ENCODE measurements around the gene EPB41L5. TPM values are rescaled to one million over a fixed set of nuclear protein-coding genes. Genes with fewer than 3 reads are reported as not detected.
A peak's percentile ranks its signal among the peaks of the same experiment; 100 is the strongest.

Gene EPB41L5
- total RNA-seq, 1 experiment from 2014 or later: 25.9 TPM

DNA sequence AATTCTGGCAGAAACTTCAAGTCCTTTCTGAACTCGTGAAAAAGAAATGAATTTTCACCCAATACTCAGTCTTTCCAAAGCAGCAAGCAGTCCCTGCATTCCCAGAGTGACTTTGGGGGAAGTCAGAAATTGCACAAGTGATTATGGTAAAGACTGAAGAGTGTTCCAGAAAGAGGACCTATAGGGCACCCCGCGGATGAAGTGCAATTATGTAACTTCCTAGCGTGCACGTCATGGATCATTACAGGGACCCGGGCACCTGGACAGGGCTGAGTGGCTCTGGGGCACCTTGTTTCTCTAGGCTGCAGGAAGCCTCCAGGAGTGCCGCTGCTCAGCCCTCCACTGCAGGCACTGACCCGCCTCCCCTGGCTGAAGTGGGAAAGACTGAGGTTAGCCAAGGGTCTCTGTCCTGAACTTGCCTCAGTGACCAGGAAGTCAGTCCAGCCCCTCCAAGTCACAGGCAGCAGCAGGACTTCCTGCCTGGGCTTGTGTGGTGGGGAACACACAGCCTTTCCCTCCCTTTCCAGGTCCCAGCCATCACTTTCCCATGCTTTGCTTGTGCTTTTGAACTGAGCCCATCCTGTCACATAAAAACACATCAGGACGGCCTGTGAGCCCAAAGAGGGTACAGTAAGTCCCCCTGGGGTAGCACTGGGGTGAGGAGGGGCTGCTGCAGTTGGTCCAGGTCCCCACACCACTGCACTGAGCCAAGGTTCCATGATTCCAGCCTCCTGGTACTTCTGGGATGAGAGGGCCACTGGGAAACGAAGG lies 190.6 kb downstream of the EPB41L5 start:
- Histone ChIP-seq H3K4me1 (no peaks in the 10 kb centered on the region), H3K36me3 (no peaks in the 10 kb centered on the region), H3K4me3 (no peak overlapping the region), H3K9me3 (replicated peaks) (no peaks in the 10 kb centered on the region), H3K27ac (no peak overlapping the region), H3K27me3 (no peaks in the 10 kb centered on the region)
- no peak for DNase-seq

DNA sequence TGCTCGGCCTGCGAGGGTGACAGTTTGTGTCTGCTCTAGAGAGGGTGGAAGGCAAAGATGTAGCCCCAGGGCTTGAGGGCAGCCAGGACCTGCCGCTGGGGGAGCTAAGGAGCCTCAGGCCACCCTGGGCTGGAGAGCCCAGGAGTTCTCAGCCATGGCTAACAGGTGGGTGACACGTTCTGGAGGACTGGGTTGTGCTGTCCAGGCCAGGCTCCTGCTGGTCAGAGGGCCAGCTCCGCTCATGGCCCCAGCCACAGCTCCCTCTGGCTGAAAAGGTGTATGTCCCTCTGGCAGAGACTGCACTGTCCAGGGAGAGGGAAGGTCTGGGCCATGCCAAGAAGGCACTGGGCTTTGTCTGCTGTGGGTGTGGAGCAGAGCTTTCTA lies 191.1 kb downstream of the EPB41L5 start:
- Histone ChIP-seq H3K27ac (no peak overlapping the region), H3K4me3 (no peak overlapping the region), H3K9me3 (replicated peaks) (no peaks in the 10 kb centered on the region), H3K27me3 (no peaks in the 10 kb centered on the region), H3K36me3 (no peaks in the 10 kb centered on the region), H3K4me1 (no peaks in the 10 kb centered on the region)
- DNase-seq: peak in 1 of 2 experiments; percentile 27

DNA sequence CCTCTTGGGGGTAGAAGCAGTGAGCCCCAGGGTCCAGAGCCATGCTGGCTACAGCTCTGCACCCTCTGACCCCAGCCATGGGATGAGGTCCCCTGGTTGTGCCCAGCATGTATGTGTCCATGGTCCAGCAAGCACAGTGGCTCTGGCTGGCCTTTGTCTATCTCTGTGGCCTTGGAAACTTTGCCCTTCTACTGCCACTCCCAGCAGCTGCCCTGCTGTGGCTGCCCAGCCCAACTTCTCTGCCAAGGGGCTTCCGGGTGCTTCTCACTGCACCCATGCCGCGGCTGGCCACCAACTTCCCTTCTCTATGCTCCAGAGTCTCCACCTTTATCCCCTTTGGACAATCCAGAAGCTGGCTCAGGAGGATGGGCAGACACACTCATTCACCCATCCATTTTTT lies 191.5 kb downstream of the EPB41L5 start:
- Histone ChIP-seq H3K4me3 (no peak overlapping the region), H3K36me3 (no peaks in the 10 kb centered on the region), H3K27me3 (no peaks in the 10 kb centered on the region), H3K27ac (no peak overlapping the region), H3K9me3 (replicated peaks) (no peaks in the 10 kb centered on the region), H3K4me1 (no peaks in the 10 kb centered on the region)
- no peak for DNase-seq

DNA sequence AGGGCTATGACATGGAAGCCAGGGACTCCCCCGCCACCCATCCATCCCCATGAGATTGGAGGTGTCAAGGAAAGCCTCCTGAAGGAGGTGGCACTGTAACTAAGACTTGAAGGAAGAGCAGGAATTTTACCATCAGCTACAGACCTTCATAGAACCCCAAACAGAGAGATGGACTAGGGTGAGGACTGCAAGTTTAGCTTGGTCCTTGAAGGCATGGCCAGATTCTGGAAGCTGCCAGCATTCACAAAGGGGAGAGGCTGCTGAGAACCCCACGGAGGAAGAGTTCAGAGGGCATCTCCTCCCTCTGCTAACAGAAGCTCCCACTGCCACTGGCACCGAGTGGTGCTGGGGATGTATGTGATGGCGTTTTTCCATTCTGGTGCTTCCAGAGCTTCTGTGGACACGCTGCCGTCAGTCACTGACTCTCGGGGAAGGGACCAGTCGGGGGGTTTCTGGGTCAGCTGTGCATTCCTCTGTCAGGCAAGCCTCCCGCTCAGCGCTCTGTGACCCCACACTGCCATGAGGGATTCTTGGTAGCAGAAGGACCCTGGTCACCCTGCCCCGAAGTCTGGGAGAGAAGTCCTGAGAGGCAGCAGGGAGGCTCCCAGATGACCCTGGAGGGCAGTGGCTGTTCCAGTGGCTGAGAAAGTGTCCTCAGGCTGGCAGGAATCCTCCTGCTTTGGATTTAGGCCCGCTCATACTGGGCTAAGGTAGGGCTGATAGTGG lies 192.2 kb downstream of the EPB41L5 start:
- Histone ChIP-seq H3K36me3 (no peaks in the 10 kb centered on the region), H3K27ac (no peak overlapping the region), H3K9me3 (replicated peaks) (no peaks in the 10 kb centered on the region), H3K4me3 (no peak overlapping the region), H3K4me1 (no peaks in the 10 kb centered on the region), H3K27me3 (no peaks in the 10 kb centered on the region)
- DNase-seq: no peak

DNA sequence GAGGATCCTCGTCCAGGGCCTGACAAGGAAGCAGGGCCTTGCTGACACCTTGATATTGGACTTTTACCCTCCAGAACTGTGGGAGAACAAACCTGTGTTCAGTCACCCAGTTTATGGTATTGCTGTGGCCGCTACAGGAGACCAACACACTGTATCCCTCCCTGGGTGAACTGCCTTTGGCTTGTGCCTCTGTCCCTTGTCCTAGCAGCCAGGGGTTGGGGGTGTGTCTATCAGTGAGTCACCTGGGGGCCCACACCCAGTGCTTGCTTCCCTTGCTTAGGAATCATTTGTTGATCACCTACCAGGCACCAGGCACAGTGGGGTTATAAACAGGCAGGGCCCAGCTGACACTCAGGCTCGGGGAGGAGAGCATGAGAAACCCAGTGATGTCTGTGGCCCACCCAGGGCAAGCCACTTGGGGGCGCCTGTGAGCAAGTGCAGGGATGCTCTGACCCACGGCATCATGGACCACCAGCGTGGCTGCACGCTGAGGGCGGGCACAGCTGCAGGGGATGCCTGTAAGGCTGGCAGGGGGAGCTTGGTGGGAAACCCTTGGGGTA lies 193.2 kb downstream of the EPB41L5 start:
- Histone ChIP-seq H3K27ac (no peak overlapping the region), H3K4me3 (no peak overlapping the region)
- DNase-seq: peak; percentile 49 to 70

DNA sequence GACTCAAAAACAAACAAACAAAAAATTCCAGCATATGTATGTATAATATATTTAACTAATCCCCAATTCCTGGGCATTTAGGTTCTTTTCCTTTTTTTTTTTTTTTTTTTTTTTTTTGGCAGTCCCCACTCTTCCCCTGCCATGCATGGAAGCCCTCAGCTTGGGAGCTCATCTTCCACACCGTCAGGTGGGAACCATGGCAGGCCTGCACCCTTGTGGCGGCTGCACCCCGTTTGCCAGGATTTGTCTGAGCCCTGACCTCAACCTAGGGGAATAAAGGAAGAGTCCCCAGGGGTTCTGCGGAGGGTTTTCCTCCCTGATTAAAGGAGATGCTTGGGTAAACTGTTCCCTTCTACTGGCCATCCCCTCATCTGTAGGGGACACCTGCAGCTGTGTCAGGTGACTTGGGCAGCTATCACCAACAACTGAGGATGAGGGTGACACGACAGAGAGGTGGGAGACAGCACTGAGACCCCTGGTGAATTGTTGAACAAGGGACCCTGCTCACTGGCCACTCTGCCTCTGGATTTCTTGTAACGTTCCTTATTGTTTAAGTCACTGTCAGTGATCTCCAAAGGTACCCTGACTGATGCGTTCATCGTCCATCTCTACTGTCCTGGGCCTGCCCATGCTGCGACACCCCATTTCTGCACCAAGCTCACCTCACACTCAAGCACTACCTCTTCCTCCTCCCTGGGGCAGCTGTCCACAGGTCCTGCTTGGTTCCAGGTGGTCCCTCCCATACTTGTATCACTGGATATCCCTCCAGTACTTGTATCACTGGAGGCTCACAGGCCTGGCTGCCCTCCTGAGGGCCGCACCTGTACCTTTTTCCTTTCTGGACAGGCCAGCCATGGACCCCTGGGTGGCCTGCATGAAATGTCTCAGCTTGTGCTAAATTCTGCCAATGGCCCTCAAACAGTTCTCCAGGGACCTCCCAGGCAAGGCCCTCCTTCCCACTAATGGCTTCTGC lies 195.8 kb downstream of the EPB41L5 start:
- Histone ChIP-seq H3K4me3 (no peak overlapping the region), H3K27ac (no peak overlapping the region), H3K4me1 (no peaks in the 10 kb centered on the region), H3K9me3 (replicated peaks) (no peaks in the 10 kb centered on the region), H3K27me3 (no peaks in the 10 kb centered on the region), H3K36me3 (no peaks in the 10 kb centered on the region)
- DNase-seq: no peak

More for the DNA sequence above, 193.2 kb downstream of the EPB41L5 start:
- H3K4me1 ChIP-seq: no peaks in the 10 kb centered on the region
- no peaks in the 10 kb centered on the region for H3K27me3 ChIP-seq
- no peaks in the 10 kb centered on the region for H3K36me3 ChIP-seq
- H3K9me3 ChIP-seq (replicated peaks): no peaks in the 10 kb centered on the region

DNA sequence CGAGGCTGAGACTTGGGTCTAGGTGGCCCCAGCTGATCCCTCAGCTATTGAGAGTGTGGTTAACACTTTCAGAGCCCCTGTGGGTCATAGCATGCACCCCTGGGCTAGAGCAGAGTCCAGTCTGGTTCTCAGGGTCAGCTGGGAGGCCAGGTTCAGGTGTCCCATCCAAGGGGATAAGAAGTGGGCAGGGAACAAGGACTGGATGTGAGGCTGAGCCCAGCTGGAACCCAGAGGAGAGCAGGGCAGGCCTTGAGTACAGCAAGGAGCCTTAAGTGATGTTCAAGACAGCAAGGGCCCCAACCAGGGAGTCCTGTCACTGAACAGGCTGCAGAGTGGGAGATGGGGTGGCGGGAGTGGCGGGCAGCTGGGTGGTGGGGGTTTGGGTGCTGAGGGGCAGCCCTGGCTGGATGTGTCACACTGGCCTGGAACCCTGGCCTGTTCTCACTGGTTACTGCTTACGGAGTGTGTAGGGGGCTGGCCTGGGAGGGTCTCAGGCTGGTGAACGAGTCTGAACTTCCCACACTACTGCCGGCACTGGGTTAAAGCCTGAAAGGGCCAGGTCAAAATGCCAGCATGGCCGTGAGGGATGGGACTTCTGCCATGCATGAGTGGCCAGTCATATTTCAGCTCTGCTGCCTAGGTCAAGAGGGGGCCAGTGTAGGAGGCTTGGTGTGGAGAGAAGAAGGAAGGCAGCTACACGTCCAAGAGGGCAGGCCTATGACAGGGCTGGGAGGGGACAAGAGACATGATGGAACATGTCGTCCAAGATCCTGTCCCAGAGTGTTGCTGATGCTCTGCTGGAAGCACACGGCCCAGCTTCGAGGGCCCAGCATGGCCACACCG lies 196.8 kb downstream of the EPB41L5 start:
- no peak overlapping the region for H3K27ac ChIP-seq
- no peaks in the 10 kb centered on the region for H3K27me3 ChIP-seq
- H3K9me3 ChIP-seq (replicated peaks): no peaks in the 10 kb centered on the region
- no peak overlapping the region for H3K4me3 ChIP-seq
- DNase-seq: no peak
- H3K36me3 ChIP-seq: no peaks in the 10 kb centered on the region
- H3K4me1 ChIP-seq: no peaks in the 10 kb centered on the region

DNA sequence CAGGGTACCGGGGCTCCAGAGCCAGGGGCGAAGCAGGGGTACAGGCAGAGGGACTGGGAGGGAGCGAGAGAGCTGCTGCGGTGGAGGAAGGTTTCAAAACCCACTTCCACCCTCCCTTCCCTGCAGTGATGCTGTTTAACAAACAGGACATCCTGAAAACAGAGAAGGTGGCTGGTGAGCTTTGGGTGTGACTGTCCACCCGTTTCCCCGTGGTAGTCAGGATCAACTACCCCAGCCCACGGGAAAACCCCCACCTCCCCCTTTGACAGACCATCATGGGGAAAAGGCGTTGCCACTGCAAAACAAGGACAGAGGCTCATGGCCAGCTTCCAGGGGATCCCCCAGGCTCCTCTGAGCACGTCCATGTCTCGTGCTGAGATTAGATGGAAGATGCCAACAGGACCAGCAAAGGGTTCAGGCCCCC lies 197.4 kb downstream of the EPB41L5 start:
- Histone ChIP-seq H3K4me1 (no peaks in the 10 kb centered on the region), H3K36me3 (no peaks in the 10 kb centered on the region), H3K4me3 (no peak overlapping the region), H3K27me3 (no peaks in the 10 kb centered on the region), H3K27ac (no peak overlapping the region), H3K9me3 (replicated peaks) (no peaks in the 10 kb centered on the region)
- DNase-seq: no peak

DNA sequence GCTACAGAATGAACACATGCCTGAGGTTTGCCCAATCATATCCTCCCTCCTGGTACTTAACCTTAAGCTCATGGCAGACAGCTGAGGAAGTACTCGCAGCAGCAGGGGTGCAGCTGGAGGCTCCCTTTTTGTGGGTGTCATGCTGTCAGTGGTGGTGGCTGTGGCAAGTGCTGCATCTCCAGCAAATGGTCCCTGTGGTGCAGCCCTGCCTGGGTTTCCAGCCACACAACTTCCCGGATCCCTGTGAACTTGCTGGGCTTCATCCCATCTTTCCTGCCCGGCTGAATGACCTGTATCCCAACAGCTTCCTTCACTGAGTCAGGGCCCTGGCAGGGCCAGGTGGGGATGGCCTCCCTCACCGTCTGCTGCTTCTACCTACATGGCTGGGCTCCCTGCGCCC lies 205.3 kb downstream of the EPB41L5 start:
- DNase-seq: no peak
- H3K27ac ChIP-seq: no peak overlapping the region
- no peaks in the 10 kb centered on the region for H3K36me3 ChIP-seq
- no peaks in the 10 kb centered on the region for H3K27me3 ChIP-seq
- H3K9me3 ChIP-seq (replicated peaks): no peaks in the 10 kb centered on the region
- no peak overlapping the region for H3K4me3 ChIP-seq
- no peaks in the 10 kb centered on the region for H3K4me1 ChIP-seq

DNA sequence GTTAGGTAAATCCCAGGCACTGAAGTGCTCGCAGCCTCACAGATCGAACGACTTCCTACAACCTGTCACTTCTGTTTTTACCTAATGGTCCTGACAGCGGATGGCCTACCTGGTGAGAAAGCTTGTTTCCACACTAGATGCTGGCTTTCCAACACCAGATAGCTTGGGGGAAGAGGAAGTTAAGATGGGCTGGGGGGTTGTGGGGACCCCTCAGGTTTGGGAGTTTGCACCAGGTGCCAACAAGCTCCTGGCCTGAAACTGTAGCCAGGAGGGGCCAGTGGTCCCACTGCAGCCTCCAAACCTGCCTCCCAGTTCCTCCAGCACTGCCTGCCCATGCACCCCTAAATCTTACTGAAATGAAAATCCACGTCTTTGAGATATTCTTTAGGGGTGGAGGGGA lies 206.4 kb downstream of the EPB41L5 start:
- no peaks in the 10 kb centered on the region for H3K36me3 ChIP-seq
- H3K27me3 ChIP-seq: no peaks in the 10 kb centered on the region
- no peak overlapping the region for H3K4me3 ChIP-seq
- no peak for DNase-seq
- no peaks in the 10 kb centered on the region for H3K9me3 ChIP-seq (replicated peaks)
- H3K27ac ChIP-seq: no peak overlapping the region
- no peaks in the 10 kb centered on the region for H3K4me1 ChIP-seq

DNA sequence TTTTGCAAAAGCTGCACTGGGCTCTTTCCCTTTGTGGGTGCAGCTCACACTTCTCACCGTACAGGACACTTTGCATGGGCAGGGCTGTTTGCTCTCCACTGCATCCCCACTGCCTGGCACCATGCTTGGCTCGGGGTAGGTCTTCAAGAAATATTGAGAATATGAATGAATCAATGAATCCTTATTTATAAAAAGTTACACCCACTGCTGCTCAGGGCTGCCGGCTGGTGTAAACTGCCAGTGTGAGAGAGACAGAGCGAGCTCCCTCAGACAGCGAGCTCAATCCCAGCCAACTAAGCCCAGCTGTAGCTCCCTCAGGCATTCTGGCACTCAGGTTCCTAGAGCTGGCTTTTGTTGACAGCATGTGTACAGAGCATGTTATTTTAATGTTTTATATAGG lies 206.9 kb downstream of the EPB41L5 start:
- H3K9me3 ChIP-seq (replicated peaks): no peaks in the 10 kb centered on the region

DNA sequence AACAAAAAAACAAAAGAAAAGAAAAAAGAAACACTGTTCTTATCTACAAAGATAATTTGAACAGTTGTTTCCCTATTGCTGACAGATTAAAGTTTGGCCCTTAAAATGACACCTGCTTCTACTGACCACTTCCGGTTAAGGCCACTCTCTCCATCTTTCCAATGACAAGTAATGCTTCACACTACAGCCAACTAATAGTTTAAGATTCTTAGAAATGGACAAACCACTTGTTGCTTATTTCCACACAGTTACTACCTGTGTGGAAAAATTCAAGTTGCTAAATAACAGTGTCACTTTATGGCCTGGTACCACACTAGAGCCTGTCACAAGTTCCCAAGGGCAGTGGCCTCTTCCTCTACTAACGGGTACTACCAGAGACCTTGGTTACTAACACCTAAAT lies 207.9 kb downstream of the EPB41L5 start:
- H3K27ac ChIP-seq: no peak overlapping the region
- DNase-seq: no peak
- H3K36me3 ChIP-seq: no peaks in the 10 kb centered on the region
- no peaks in the 10 kb centered on the region for H3K4me1 ChIP-seq
- no peak overlapping the region for H3K4me3 ChIP-seq
- peaks cover 1% of the 10 kb centered on the region; the same call in 1 of the 2 replicates for H3K27me3 ChIP-seq
- no peaks in the 10 kb centered on the region for H3K9me3 ChIP-seq (replicated peaks)

More for the DNA sequence above, 206.9 kb downstream of the EPB41L5 start:
- Histone ChIP-seq H3K27me3 (no peaks in the 10 kb centered on the region), H3K36me3 (no peaks in the 10 kb centered on the region), H3K4me1 (no peaks in the 10 kb centered on the region), H3K4me3 (no peak overlapping the region), H3K27ac (no peak overlapping the region)
- no peak for DNase-seq

DNA sequence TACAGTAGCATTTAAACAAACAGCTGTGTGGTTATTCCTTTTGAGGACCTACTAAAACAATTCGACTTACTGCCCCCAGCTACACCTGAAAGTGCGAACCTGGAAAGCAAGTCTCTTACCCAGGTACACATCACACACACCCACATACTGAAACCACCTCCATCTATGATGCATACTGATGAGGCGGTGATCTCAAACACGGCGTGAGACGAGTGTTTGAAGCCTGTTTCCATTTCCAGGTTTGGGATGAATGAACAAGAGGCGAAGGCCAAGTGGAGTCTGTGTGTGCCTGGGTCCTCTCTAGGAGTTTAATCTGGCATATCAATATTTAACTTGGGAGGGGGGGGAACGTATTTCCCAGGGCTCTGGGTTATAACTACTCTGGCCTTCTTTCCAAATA lies 208.7 kb downstream of the EPB41L5 start:
- H3K27ac ChIP-seq: no peak overlapping the region
- peaks cover 5% of the 10 kb centered on the region; the same call in 1 of the 2 replicates for H3K27me3 ChIP-seq
- DNase-seq: no peak
- H3K4me3 ChIP-seq: no peak overlapping the region
- no peaks in the 10 kb centered on the region for H3K9me3 ChIP-seq (replicated peaks)
- no peaks in the 10 kb centered on the region for H3K36me3 ChIP-seq
- H3K4me1 ChIP-seq: no peaks in the 10 kb centered on the region
